Epithelial cell of esophagus (primary cell): ENCODE measurements around the gene MFAP4.

Experiments
- DNase-seq: peaks from one replicate; pipeline ENCODE4 v3.0.0; 2010; ENCODE audit warnings: low read depth
- H3K4me3 ChIP-seq: 2 replicates; pipeline ENCODE4 v1.5.1; 2011; ENCODE audit warnings: mild to moderate bottlenecking, low read length, control low read depth
- CTCF ChIP-seq: IDR thresholded peaks from 2 replicates; pipeline ENCODE4 v1.5.1; 2011; ENCODE audit warnings: low read depth, mild to moderate bottlenecking, low read length, control low read depth, inconsistent platforms; ENCODE audit not compliant: insufficient read depth; ENCODE audit errors: missing control alignments

MFAP4 gene

GRCh38 chr17:19410091-19410490 is 23.1 kb upstream of the MFAP4 start:
- TF ChIP-seq CTCF, result no peak
- no peak for DNase-seq
- no peak overlapping the region for H3K4me3 ChIP-seq

GRCh38 chr17:19409509-19409908 is 22.5 kb upstream of the MFAP4 start:
- TF ChIP-seq CTCF, result no peak
- peak; percentile 96 for DNase-seq

GRCh38 chr17:19409066-19409465 is 22.1 kb upstream of the MFAP4 start:
- no peak for TF ChIP-seq CTCF
- DNase-seq, result no peak
- H3K4me3 ChIP-seq, result no peak overlapping the region

More at GRCh38 chr17:19409509-19409908, 22.5 kb upstream of the MFAP4 start:
- no peak overlapping the region for H3K4me3 ChIP-seq

- no peak overlapping the region for H3K4me3 ChIP-seq
- TF ChIP-seq CTCF, result no peak
- DNase-seq, result no peak
Measured at GRCh38 chr17:19408346-19408710, 21.3 kb upstream of the MFAP4 start.

GRCh38 chr17:19407601-19408345 is 20.8 kb upstream of the MFAP4 start:
- no peak for TF ChIP-seq CTCF
- H3K4me3 ChIP-seq, result no peak overlapping the region
- DNase-seq, result no peak

GRCh38 chr17:19405114-19405513 is 18.1 kb upstream of the MFAP4 start:
- H3K4me3 ChIP-seq, result no peak overlapping the region
- TF ChIP-seq CTCF, result no peak
- no peak for DNase-seq

- H3K4me3 ChIP-seq, result no peak overlapping the region
- DNase-seq, result no peak
- no peak for TF ChIP-seq CTCF
Measured at GRCh38 chr17:19404264-19404663, 17.3 kb upstream of the MFAP4 start.
